ENCODE measurements around the gene TNFRSF11A. TPM values are rescaled to one million over a fixed set of nuclear protein-coding genes. Genes with fewer than 3 reads are reported as not detected.

Gene TNFRSF11A
- total RNA-seq, 1 experiment from 2014 or later, result 3.2 TPM

DNA sequence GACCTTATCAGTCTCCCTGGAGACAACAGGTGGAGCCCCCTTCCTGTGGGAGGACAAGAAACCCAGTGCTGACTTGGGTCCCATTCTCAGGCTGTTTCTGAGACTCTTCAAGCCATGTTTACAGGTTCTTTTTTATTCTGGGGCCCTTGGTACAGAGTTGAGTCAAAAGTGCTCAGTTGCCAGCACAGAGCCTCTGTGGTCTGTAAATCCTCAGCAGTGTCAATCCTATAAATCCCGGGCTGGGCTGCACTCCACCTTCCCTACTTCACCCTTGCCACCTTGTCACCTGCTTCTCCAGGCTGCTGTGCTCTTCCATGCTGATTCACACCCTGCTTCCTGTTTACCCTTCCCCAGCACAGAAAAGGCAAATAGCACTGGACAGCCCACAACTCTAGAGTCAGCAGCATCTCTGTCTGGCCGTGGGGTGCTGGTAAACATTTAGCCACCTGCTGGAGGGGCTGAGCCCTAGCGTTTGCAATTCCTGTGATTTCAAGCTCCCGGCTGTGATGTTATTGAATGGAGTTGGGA lies 74.7 kb downstream of the TNFRSF11A start:
- POLR2A ChIA-PET, result no interaction called here
- H3K9me3 ChIP-seq (ENCODE audit: control insufficient read depth in 1 of 2, insufficient read depth in 1 of 2, low read depth in 1 of 2, low read length in 2 of 2), result no peaks in the 10 kb centered on the region
- no peaks in the 10 kb centered on the region for H3K27me3 ChIP-seq (ENCODE audit: insufficient read depth, low read length)
- ATAC-seq (peak; percentile 92), DNase-seq (ENCODE audit: low read depth, low spot score) (no peak)
- no peak overlapping the region for H3K4me3 ChIP-seq (replicated peaks in 1 of 2; ENCODE audit: low read depth in 1 of 2, low read length in 2 of 2)
- RAD21 ChIA-PET (ENCODE audit: low non-redundant PET in 1 of 2, low total read pairs in 2 of 2, uncharacterized antibody in 2 of 2, unreplicated experiment in 2 of 2), result interaction anchor here in 1 of 2 experiments (0.6 kb wide), 1 partner anchor 49 kb away, joined by 3 read pairs; no protein-coding TSS in a partner anchor
- peak overlapping the region; percentile 3 for H2AFZ ChIP-seq (ENCODE audit: low read depth, low read length, poor library complexity, severe bottlenecking)
- no peak for TF ChIP-seq JUND (IDR thresholded peaks at IDR 0.05)
- no peak for TF ChIP-seq EZH2phosphoT487 (IDR thresholded peaks at IDR 0.05; ENCODE audit: borderline replicate concordance)
- TF ChIP-seq, protein P1, sequence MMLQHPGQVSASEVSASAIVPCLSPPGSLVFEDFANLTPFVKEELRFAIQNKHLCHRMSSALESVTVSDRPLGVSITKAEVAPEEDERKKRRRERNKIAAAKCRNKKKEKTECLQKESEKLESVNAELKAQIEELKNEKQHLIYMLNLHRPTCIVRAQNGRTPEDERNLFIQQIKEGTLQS (IDR thresholded peaks at IDR 0.05), result no peak
- no peak for TF ChIP-seq ZFX (IDR thresholded peaks at IDR 0.05)
- no peak for TF ChIP-seq POLR2A (IDR thresholded peaks at IDR 0.05; ENCODE audit: borderline replicate concordance, extremely low read depth, insufficient read depth, insufficient read length)
- TF ChIP-seq EZH2 (IDR thresholded peaks at IDR 0.05), result no peak
- 0 out of 2 replicates have a peak, but pooled peaks have one; percentile 29 for TF ChIP-seq MAX (IDR thresholded peaks at IDR 0.05)
- TF ChIP-seq CEBPB (IDR thresholded peaks at IDR 0.05; ENCODE audit: low read depth), result no peak
- TF ChIP-seq EGR1 (IDR thresholded peaks at IDR 0.05; ENCODE audit: low read depth), result no peak
- TF ChIP-seq ZNF274 (IDR thresholded peaks at IDR 0.05; ENCODE audit: low read depth, low read length), result no peak
- TF ChIP-seq CBX3 (IDR thresholded peaks at IDR 0.05; ENCODE audit: low read depth), result 0 out of 2 replicates have a peak, but pooled peaks have one; percentile 36
- no peak for TF ChIP-seq SRF (IDR thresholded peaks at IDR 0.05; ENCODE audit: low read depth)
- TF ChIP-seq, protein P2, sequence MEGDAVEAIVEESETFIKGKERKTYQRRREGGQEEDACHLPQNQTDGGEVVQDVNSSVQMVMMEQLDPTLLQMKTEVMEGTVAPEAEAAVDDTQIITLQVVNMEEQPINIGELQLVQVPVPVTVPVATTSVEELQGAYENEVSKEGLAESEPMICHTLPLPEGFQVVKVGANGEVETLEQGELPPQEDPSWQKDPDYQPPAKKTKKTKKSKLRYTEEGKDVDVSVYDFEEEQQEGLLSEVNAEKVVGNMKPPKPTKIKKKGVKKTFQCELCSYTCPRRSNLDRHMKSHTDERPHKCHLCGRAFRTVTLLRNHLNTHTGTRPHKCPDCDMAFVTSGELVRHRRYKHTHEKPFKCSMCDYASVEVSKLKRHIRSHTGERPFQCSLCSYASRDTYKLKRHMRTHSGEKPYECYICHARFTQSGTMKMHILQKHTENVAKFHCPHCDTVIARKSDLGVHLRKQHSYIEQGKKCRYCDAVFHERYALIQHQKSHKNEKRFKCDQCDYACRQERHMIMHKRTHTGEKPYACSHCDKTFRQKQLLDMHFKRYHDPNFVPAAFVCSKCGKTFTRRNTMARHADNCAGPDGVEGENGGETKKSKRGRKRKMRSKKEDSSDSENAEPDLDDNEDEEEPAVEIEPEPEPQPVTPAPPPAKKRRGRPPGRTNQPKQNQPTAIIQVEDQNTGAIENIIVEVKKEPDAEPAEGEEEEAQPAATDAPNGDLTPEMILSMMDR (IDR thresholded peaks at IDR 0.05 in 2 of 3, conservative IDR thresholded peaks at IDR 0.05 in 1 of 3; ENCODE audit: borderline replicate concordance in 1 of 3, insufficient read depth in 1 of 3, low read depth in 2 of 3, low read length in 2 of 3), result peak in 2 of 3 experiments; percentile 56 to 69; a peak in 4 of 6 replicates
- TF ChIP-seq SIN3A (IDR thresholded peaks at IDR 0.05; ENCODE audit: low read depth), result no peak
- peak; percentile 29; the same call in 1 of the 2 replicates for TF ChIP-seq RAD21 (IDR thresholded peaks at IDR 0.05; ENCODE audit: low read depth)
- no peak overlapping the region for H3K9ac ChIP-seq (ENCODE audit: low read length)
- no peaks in the 10 kb centered on the region for H4K20me1 ChIP-seq (ENCODE audit: insufficient read depth)
- H3K4me2 ChIP-seq (ENCODE audit: low read length), result peak overlapping the region; percentile 42
- peaks cover 3 to 6% of the 10 kb centered on the region in 2 experiments; a peak in 3 of 4 replicates for H3K4me1 ChIP-seq (ENCODE audit: control insufficient read depth in 1 of 2, insufficient read depth in 2 of 2, low read length in 2 of 2)
- no peak overlapping the region for H3K27ac ChIP-seq (ENCODE audit: low read depth, low read length)
- CTCF ChIA-PET, result interaction anchor here (1.9 kb wide), 1 partner anchor 26 kb away, joined by 5 read pairs; no protein-coding TSS in a partner anchor
- intact Hi-C loops (cut with micrococcal nuclease), result no loop called here
- no peaks in the 10 kb centered on the region for H3K36me3 ChIP-seq (ENCODE audit: control insufficient read depth in 1 of 2, insufficient read depth in 2 of 2, low read length in 2 of 2)
- H3K9me2 ChIP-seq (ENCODE audit: insufficient read depth), result no peaks in the 10 kb centered on the region
- BruUV-seq (replicated peaks), result no TSS peak
- no peaks in the 10 kb centered on the region for H3K79me2 ChIP-seq (ENCODE audit: insufficient read depth, low read length)

All from HCT116 (cell line).